Measurements from ENCODE around the gene LIN7B. TPM values are rescaled to one million over a fixed set of nuclear protein-coding genes. Genes with fewer than 3 reads are reported as not detected.

Gene LIN7B
- total RNA-seq, 1 donor from 2014 or later = 3.2 TPM

GRCh38 chr19:49091391-49092038 lies 22.7 kb upstream of the LIN7B start:
- no peaks in the 10 kb centered on the region for H3K27me3 ChIP-seq (ENCODE audit: control insufficient read depth, insufficient read depth, low read length)
- H3K36me3 ChIP-seq (ENCODE audit: control insufficient read depth, insufficient read depth, low read length) = peaks cover 29% of the 10 kb centered on the region
- H3K4me3 ChIP-seq (ENCODE audit: low read depth, low read length) = no peak overlapping the region
- FAIRE-seq (peak; percentile 28), DNase-seq (ENCODE audit: low read depth) (no peak)
- no peak for TF ChIP-seq CTCF (IDR thresholded peaks at IDR 0.05; ENCODE audit: insufficient read depth, low read length, severe bottlenecking)

- FAIRE-seq = no peak
- TF ChIP-seq CTCF (IDR thresholded peaks at IDR 0.05; ENCODE audit: insufficient read depth, low read length, severe bottlenecking) = no peak
- DNase-seq (ENCODE audit: low read depth) = no peak
- Histone ChIP-seq H3K36me3 (ENCODE audit: control insufficient read depth, insufficient read depth, low read length) (peaks cover 29% of the 10 kb centered on the region), H3K27me3 (ENCODE audit: control insufficient read depth, insufficient read depth, low read length) (no peaks in the 10 kb centered on the region), H3K4me3 (ENCODE audit: low read depth, low read length) (no peak overlapping the region)
Observed at GRCh38 chr19:49092686-49093085, 21.5 kb upstream of the LIN7B start.

- no peak for FAIRE-seq
Observed at GRCh38 chr19:49094505-49095482, 19.4 kb upstream of the LIN7B start.

GRCh38 chr19:49097453-49098288 lies 16.5 kb upstream of the LIN7B start:
- peaks cover 48% of the 10 kb centered on the region for H3K36me3 ChIP-seq (ENCODE audit: control insufficient read depth, insufficient read depth, low read length)

More at GRCh38 chr19:49094505-49095482, 19.4 kb upstream of the LIN7B start:
- H3K27me3 ChIP-seq (ENCODE audit: control insufficient read depth, insufficient read depth, low read length) = no peaks in the 10 kb centered on the region
- H3K36me3 ChIP-seq (ENCODE audit: control insufficient read depth, insufficient read depth, low read length) = peaks cover 41% of the 10 kb centered on the region
- TF ChIP-seq CTCF (IDR thresholded peaks at IDR 0.05; ENCODE audit: insufficient read depth, low read length, severe bottlenecking) = no peak
- no peak overlapping the region for H3K4me3 ChIP-seq (ENCODE audit: low read depth, low read length)
- no peak for DNase-seq (ENCODE audit: low read depth)

More at GRCh38 chr19:49097453-49098288, 16.5 kb upstream of the LIN7B start:
- DNase-seq (ENCODE audit: low read depth) (peak; percentile 79), FAIRE-seq (no peak)
- Histone ChIP-seq H3K4me3 (ENCODE audit: low read depth, low read length) (no peak overlapping the region), H3K27me3 (ENCODE audit: control insufficient read depth, insufficient read depth, low read length) (no peaks in the 10 kb centered on the region)
- TF ChIP-seq CTCF (IDR thresholded peaks at IDR 0.05; ENCODE audit: insufficient read depth, low read length, severe bottlenecking) = peak; percentile 98
